ENCODE data around the gene THSD1.

THSD1 gene

DNA sequence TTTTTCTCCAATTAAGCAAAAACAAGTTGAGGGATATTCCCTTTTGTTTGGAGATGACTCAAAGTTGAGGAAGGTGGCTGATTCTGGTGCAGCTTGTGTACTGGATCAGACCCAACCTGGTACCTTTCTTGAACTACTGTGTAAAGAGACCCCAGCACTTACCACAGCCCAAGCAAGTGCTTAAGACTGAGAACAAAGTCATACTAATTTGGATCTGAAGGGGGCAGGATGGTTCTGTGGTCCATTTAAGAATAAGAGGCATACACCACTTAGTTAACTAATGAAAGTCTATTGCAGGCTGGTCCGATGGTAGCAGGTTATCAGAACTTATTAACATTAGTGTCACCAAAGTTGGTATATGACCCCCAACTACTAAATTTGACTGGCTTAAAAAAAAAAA is 6.3 kb downstream of the THSD1 start:
- ChIA-PET POLR2A (no interaction called here), CTCF (interaction anchor here (1.6 kb wide), 1 partner anchor 51 kb away, joined by 5 read pairs; the partner anchor contains the start of gene VPS36)
- TF ChIP-seq, protein P1, sequence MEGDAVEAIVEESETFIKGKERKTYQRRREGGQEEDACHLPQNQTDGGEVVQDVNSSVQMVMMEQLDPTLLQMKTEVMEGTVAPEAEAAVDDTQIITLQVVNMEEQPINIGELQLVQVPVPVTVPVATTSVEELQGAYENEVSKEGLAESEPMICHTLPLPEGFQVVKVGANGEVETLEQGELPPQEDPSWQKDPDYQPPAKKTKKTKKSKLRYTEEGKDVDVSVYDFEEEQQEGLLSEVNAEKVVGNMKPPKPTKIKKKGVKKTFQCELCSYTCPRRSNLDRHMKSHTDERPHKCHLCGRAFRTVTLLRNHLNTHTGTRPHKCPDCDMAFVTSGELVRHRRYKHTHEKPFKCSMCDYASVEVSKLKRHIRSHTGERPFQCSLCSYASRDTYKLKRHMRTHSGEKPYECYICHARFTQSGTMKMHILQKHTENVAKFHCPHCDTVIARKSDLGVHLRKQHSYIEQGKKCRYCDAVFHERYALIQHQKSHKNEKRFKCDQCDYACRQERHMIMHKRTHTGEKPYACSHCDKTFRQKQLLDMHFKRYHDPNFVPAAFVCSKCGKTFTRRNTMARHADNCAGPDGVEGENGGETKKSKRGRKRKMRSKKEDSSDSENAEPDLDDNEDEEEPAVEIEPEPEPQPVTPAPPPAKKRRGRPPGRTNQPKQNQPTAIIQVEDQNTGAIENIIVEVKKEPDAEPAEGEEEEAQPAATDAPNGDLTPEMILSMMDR (IDR thresholded peaks at IDR 0.05; ENCODE audit: control extremely low read depth, extremely low read depth, low read depth, missing control alignments) = no peak
- no peak for DNase-seq (ENCODE audit: extremely low spot score)

DNA sequence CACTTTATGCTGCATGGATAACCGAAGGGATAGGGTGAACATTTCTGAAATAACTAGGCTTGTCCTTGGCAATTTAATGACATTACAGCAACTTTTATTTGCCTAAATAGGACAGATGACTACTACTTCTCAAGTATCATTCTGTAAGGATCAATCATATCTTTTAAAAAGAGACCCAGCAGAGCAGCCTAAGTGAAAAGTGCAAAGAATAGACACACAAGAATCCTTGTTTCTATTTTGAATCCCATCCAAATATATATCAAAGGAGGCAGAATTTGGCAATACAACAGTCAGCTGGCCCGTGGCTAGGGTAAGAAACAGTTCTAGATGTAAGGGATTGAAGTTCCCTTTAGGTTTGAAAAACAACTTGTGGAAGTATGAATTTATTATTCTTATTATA is 6.9 kb downstream of the THSD1 start:
- no peak for DNase-seq (ENCODE audit: extremely low spot score)
- ChIA-PET POLR2A (no interaction called here), CTCF (interaction anchor here (1.6 kb wide), 1 partner anchor 52 kb away, joined by 5 read pairs; the partner anchor contains the start of gene VPS36)
- TF ChIP-seq, protein P1 (IDR thresholded peaks at IDR 0.05; ENCODE audit: control extremely low read depth, extremely low read depth, low read depth, missing control alignments) = no peak

DNA sequence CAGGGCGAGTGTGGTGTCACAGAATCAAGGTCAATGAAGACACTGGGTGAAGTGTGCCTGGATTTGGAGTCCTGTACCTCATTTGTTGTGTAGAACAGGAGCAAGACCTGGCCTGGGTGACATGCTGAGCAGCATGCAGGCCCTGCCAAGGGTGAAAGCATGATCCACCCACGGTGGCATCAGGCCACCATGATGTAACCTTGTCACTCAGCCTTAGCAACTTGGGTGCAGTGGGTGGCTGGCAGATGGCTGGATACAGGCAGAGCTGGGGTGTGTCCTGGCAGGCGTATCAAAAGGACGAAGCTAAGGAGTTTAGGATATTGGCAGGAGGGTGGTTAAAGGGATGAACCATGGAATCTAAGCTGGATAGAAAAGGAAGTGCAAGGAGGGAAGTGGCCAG is 10.3 kb downstream of the THSD1 start:
- ChIA-PET CTCF (no interaction called here), POLR2A (no interaction called here)
- TF ChIP-seq, protein P1 (IDR thresholded peaks at IDR 0.05; ENCODE audit: control extremely low read depth, extremely low read depth, low read depth, missing control alignments) = no peak
- no peak for DNase-seq (ENCODE audit: extremely low spot score)

DNA sequence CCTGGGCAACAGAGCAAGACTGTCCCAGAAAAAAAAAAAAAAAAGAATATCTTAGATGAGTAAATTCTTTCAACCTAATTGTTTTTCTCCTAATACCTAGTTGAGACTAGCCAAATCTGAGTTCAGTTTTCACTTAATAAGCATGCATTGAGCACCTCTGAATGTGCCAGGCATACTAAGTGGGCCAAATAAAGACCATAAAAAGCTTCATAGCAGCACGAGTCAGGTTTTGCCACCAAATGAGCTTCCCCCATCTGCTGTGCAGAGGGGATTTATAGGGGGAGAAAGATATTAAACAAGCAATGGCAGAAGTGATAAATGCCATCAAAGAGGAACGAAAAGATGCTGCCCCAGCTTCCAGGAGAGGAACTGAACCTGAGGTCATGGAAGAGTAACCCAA is 11.4 kb downstream of the THSD1 start:
- TF ChIP-seq, protein P1 (IDR thresholded peaks at IDR 0.05; ENCODE audit: control extremely low read depth, extremely low read depth, low read depth, missing control alignments) = no peak
- CTCF ChIA-PET = no interaction called here
- POLR2A ChIA-PET = no interaction called here
- DNase-seq (ENCODE audit: extremely low spot score) = no peak

DNA sequence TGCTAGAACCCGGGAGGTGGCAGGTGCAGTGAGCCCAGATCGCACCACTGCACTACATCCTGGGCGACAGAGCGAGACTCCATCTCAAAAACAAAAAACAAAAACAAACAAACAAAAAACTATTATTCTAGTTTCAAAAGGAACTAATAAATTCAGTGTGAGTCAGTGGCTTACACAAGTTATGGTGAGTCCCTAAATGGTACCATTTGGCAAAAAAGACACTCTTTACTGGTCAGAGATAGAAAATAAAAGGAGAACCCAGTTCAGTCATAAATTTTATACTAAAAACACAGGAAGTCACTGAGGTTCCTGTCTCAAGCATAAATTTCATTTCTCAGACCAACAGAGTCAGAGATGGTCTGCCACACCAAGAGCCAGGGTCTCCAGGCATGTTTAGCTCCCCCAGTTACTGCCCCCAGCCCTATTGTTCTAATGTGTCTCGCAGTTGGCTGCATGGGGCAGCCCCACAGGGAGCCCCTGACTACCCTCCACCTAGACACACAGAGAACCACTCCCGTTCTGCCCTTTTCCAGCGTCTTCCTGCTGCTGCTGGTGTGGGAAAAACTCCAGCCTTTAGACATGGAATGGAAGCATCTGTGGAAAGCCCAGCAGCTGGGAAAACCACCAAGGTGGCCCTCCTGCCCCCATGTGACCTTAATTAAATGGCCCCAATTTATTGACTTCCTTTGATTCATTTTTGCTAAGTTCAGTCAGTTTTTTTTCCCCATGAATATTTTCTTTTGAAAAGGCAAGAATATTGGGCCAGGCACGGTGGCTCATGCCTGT is 12.2 kb downstream of the THSD1 start:
- POLR2A ChIA-PET = no interaction called here

DNA sequence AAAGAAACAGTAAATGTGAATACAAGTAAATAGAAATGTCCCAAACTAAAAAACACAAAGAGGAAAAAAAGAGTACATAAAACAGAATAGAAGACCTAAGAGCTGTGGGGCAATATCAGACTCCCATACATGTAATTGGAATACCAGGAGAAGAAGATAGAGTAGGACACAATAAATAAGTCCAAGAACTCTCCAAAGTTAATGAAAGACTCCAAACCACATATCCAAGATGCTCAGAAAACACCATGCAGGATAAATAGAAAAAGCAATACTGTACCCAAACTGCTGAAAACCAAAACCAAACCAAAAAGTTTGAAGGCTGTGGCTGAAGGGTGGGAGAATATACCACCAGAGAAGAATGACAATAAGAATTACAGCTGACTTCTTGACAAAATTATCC is 18.3 kb downstream of the THSD1 start:
- POLR2A ChIA-PET = no interaction called here
- CTCF ChIA-PET = interaction anchor here (1.0 to 2.2 kb wide), 3 partner anchors 10 to 43 kb away, joined by 4 to 5 read pairs (median 4); no protein-coding TSS in a partner anchor
- TF ChIP-seq, protein P1 (IDR thresholded peaks at IDR 0.05; ENCODE audit: control extremely low read depth, extremely low read depth, low read depth, missing control alignments) = no peak
- no peak for DNase-seq (ENCODE audit: extremely low spot score)

More for the DNA sequence above, 12.2 kb downstream of the THSD1 start:
- CTCF ChIA-PET = interaction anchor here (0.9 to 1.6 kb wide), 2 partner anchors 12 to 22 kb away, joined by 3 to 9 read pairs; no protein-coding TSS in a partner anchor
- TF ChIP-seq, protein P1 (IDR thresholded peaks at IDR 0.05; ENCODE audit: control extremely low read depth, extremely low read depth, low read depth, missing control alignments) = no peak
- no peak for DNase-seq (ENCODE audit: extremely low spot score)
